ENCODE measurements around the gene FLCN.

The FLCN gene

DNA sequence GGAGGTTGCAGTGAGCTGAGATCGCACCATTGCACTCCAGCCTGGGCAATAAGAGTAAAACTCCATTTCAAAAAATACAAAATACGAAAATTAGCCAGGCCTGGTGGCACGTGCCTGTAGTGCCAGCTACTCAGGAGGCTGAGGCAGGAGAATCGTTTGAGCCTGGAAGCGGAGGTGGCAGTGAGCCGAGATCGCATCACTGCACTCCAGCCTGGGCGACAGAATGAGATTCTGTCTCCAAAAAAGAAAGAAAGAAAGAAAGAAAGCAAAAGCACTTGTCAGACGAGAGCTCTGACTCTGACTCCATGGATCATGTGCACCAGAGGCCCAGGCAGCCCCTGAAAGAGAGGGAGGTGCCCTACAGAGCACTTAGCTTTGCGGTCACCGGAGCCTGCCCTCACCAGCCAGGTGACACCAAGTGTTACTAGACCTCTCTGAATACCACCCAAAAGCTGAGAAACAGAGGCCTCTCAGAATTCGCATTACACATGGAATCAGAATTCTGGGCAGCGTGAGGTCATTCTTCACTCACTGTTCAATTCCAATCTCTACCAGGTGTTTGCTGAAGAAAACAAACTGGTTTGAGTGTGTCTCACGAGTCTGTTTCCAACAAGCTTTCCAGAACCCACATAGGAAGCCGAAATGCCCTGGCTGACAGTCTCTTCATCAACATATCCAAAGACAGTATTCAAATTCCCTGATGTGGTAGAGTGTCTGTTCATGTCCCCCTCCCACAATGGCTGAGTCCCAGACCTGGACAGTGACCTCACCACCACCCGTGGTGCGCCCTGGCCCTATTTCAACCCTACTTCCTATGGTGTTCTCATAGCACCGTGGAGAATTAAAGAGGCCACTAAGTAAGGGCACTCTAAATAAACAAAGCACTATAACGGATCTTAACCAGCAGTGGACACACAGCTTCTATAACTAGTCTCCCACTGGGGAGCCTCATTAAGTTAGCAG, 1.5 kb downstream of the FLCN start:
- DNase-seq: peak; percentile 82

- DNase-seq: no peak
These were observed 4.7 kb downstream of the FLCN start for GRCh38 chr17:17232303-17232621.

DNA sequence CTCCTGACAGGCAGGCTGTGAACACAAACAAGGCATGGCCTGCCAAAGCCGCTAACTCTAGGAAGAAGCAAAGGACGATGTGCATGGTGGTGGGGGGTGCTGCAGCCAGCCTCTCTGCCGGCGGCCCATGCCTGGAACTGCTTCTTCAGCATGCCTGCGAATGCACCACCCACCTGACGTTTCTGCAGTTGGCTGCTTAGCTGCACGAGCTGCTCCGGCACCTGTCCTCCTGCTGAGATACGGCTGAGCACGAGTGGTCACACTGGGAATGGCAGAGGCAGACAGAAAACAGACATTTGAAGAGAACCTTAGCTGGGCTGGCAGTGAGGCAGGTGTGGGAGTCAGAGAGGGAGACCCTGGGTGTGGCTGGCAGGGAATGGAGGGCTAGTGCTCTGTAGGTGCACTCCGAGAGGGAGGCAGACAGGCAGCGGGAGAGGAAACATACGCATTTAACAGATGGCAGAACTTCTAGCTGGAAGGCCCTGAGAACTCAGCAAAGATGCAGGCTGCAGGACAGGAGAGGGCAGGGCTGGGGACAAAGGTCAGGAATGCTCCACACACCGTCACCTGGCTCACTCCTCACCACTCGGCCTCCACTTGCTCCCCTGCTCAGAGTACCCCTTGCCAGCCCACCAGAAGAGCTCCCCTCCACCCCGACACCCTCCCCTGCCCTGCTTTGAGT, 5.2 kb downstream of the FLCN start:
- DNase-seq: no peak

DNA sequence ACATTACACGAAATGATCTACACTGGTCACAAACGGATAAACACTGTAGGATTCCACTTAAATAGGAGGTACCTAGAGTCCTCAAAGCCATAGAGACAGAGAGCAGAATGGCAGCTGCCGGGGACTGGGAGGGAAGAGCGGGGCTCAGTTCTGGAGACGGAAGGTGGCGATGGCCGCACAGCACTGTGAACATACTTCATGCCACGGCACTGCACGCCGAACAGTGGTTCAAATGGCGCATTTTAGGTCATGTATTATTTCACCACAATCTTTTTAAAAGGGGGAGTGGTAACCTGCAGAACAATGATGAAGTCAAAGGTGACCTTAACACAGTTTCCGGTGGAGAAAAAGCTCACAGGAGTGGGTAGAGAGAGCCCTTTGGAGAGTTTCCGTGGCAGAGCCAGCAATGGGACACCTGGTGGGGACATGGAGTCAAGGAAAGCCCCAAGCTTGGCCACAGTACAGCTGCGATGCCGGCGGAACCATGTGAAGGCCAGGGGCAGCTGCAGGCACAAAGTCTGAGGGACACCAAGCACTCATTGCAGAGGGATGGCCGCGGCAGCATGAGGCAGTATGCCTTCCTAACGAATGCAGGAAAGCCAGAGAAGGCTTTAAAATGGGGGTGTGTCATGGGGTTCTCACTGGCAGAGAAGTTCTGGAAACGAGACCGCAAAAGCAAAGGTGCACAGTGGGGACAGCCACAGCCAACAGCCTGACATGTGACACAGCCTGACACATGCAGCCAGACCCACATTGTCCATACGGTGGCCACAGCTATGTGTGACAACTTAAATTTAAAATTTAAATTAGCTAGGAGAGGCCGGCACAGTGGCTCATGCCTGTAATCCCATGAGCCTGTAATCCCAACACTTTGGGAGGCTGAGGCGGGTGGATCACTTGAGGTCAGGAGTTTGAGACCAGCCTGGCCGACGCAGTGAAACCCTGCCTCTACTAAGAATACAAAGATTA, 7.3 kb downstream of the FLCN start:
- DNase-seq: no peak

- no peak for DNase-seq
These were observed 8.3 kb downstream of the FLCN start for GRCh38 chr17:17228521-17229279.

DNA sequence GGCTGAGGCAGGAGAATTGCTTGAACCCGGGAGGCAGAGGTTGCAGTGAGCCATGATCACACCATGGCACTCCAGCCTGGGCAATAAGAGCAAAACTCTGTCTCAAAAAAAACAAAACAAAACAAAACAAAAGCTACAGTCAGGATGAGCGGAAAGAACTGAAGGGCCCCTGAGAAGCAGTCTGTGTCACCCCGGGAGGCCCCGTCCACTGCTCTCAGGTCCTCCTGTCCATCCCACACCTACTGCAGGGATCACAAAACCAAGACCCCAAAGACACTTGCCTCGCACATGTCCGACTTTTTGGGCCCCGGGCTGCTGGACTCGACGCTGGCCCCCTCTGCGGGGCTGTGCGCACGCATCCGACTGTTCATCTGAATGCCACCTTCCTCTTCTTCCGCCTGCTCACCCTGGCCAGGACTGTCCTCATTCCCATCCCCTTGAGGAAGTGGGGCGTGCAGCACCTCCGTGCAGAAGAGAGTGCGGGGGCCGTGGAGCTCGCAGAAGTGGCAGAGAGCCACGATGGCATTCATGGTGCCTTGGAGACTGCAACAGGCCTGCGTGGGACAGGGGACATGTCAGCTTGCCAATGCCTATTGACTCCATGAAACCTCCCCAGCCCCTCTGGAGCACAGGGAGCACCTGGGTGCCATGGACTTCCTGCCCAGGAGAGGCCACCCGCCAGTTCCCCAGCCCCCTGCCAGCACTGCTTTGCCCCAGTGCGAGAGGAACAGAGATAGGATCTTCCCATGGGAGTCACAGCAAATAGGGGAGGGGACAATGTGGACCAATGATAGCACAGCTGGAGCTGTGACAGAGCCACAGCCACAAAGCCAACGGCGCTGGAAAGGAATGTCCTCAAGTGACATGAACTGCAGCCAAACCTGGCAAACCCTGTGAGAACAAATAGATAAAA, 9.1 kb downstream of the FLCN start:
- no peak for DNase-seq

GRCh38 chr17:17226451-17227265, 10.3 kb downstream of the FLCN start:
- DNase-seq: no peak

DNA sequence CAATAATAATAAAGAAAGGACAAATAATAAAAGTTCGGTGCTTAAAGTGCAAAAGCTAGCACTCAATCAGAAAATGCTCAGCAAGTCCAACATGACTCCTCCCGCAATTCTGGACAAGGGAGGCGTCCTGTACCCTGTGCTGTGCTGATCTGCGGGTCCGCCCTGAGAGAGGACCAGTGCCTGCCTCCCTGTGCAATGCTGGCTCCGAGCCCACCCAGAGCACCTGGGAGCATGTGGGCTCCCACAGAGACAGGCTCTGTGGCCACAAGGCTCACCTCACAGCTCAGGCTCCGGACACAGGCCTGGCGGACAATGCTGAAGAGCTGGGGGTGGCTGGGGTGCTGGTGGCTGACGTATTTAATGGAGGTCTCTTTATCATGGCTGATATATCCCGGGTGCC, 11.1 kb downstream of the FLCN start:
- no peak for DNase-seq

- DNase-seq: no peak
These were observed 12.8 kb downstream of the FLCN start for GRCh38 chr17:17224137-17224536.

GRCh38 chr17:17223736-17224135, 13.2 kb downstream of the FLCN start:
- DNase-seq: no peak

DNA sequence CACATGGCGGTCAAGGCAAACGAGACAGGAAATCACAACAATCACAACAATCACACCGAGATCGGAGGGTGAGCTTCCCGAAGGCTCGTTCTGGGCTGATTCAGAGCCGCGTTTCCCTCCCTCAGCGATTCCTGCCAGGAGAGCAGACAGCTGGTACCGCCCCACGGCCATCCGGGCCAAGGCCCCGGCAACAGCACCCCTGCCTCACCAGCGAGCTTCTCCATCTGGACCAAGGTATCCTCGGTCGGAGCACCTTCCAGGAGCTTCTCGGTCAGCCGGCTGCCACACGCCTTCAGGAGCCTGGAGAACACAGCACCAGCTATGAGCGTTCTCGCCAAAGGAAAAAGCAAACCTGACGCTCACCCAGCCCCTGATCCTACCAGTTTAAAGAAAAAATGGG, 15.6 kb downstream of the FLCN start:
- no peak for DNase-seq

- DNase-seq: peak; percentile 95
These were observed 16.4 kb downstream of the FLCN start for GRCh38 chr17:17220529-17220928.

GRCh38 chr17:17217995-17218394, 19.0 kb downstream of the FLCN start:
- no peak for DNase-seq

DNA sequence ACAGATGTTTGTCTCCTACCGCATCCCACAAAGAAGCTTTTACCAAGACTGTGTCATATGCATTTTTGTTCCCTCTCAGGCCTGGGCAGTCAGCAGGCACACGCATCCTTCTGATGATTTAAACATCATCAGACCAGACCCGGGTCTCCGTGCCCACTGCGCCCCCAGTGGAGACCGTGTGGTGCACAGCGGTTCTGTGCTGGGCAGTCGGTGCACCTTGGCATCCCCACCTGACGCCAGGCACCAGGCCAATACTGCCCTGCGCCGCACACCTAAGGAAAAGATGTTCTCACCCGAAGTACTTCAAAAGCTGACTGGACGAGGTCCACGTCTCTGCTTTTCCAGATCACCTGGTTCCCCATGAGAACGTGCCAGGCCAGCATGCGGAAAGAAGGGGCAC, 20.2 kb downstream of the FLCN start:
- DNase-seq: no peak

GRCh38 chr17:17216236-17216635, 20.7 kb downstream of the FLCN start:
- DNase-seq: no peak

GRCh38 chr17:17215575-17215974, 21.4 kb downstream of the FLCN start:
- DNase-seq: no peak

DNA sequence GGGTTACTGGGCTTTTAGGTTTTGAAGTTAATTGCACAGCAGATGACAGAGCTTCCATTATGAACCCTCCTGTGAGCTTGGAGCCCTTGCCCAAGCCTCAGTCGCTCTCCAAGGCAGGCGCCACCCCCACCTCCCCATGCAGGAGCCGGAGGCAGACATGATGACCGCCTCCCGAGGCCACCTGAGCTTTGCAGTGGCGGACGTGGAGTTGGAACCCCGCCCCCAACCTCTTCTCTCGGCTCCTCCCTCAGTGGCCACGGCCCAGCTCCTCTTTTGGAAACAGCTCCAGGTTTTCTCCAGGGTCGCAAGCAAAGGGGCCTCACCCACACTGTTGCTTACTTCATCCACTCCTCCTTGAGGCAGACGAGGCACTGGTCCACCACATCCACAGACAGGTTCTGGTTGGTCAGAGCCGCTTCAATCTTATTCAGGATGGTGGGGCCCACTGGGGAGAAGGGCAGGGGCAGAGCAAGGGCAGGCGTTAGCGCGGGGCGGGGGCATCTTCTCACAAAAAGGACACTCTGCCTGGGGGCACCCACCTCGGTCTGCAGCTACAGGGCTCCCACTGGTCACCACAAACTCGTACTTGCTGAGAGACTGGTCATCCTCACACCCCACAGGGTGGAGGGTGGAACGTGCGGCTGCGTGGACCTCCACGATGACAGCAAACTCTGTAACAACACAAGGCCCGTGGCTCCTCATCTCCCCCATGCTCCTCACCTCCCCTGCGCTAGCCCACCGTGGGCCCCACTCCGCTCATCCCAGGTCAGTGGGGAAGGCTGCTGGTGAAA, 22.1 kb downstream of the FLCN start:
- DNase-seq: no peak

DNA sequence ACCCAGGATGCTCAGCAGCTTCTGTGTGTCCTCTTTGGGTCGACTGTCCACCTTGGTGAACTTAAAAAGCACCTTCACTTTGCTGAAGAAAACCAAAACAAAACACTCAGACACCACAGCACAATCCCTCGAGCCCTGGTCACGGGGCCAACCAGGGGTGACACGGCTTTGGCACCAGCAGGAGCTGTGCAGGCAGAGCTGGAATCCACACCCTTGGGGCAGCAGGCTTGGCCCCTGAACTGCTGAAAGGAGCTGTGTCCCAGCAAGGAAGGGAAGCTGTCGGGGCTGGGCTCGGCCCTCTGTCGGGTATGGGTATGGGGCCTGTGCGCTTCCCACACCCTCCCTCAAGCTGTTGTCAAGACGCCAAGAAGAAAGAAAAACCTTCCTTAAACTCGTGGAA, 23.2 kb downstream of the FLCN start:
- no peak for DNase-seq

DNA sequence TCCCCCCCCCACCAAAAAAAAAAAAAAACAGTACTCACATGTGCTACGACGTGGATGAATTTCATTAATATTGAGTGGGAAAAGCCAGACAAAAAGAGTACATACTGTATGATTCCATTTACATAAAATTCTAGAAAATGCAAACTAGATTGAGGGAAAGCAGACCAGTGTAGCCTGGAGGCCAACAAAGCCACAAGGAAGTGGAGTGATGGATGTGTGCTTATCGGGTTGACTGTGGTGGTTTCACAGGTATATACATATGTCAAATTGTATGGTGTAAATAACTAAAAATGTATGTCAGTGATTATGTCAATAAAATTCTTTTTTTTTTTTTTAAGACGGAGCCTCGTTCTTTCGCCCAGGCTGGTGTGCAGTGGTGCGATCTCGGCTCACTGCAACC, 29.0 kb downstream of the FLCN start:
- no peak for DNase-seq

GRCh38 chr17:17206913-17207335, 30.0 kb downstream of the FLCN start:
- no peak for DNase-seq
